SK-N-SH treated with all-trans-retinoic acid at 6 μM for 48 hours (cell line): ENCODE data around the gene SLC2A8.

Experiments used
- BACH2 ChIP-seq: fragments of 250-450 bp; sonication (Bioruptor Pico); IDR thresholded peaks from 2 replicates; pipeline ENCODE4 v1.9.0; 2021; ENCODE audit warnings: mild to moderate bottlenecking, borderline replicate concordance
- CSDC2 ChIP-seq: fragments of 250-450 bp; sonication (Bioruptor Pico); IDR thresholded peaks from 2 replicates; pipeline ENCODE4 v1.5.0; 2020; ENCODE audit warnings: mild to moderate bottlenecking, moderate library complexity
- TCF4 ChIP-seq: fragments of 250-450 bp; sonication (Bioruptor Pico); IDR thresholded peaks from 2 replicates; pipeline ENCODE4 v1.8.0; 2021; ENCODE audit warnings: mild to moderate bottlenecking, moderate library complexity, borderline replicate concordance
- TSHZ2 ChIP-seq: fragments of 250-450 bp; sonication (Bioruptor Pico); IDR thresholded peaks from 2 replicates; pipeline ENCODE4 v1.5.0; 2020; ENCODE audit warnings: mild to moderate bottlenecking, moderate library complexity
- ZFP3 ChIP-seq: fragments of 250-450 bp; sonication (Bioruptor Pico); IDR thresholded peaks from 2 replicates; pipeline ENCODE4 v1.5.0; 2020; ENCODE audit warnings: mild to moderate bottlenecking, moderate library complexity
- ZNF565 ChIP-seq: fragments of 450-650 bp; formaldehyde crosslinking; conservative IDR thresholded peaks from 2 replicates; pipeline ENCODE4 v1.5.0; 2020; ENCODE audit warnings: low read depth, mild to moderate bottlenecking, moderate library complexity

DNA sequence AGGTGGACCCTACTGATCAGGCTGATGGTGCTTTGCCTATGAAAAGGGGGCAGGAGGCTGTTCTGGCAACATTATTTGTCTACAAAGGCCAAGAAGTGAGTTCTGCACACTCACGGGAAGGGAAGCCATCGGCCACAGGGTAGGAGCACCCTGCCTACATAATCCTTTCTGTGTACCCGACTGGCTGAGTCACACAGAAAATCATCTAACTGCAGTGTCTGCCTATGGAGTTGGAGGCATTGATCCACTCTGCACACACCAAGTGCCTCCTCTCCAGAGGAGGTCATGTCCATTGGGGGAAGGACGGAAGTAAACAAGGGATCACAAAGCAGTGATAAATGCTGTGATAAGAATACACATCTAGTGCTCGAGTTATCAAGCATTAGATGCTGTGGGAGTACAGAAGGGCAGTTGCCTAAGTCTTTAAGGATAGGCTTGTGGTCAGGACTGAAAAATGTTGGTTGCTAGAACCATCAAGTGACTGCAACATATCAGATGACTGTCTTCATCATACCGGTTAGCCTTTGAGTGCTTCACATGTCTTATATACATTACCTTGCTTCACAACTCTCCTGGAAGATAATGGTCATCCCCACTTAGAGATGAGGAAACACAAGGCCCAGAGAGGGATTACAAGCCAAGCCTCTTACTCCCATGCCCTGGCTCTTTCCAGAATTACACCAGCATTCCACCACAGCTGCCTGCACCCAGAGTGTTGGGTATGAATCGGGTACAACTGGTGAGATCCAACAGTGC is 1.3 kb upstream of the SLC2A8 start:
- TF ChIP-seq CSDC2 (CRISPR knock-in tag) (no peak), ZFP3 (CRISPR knock-in tag) (no peak), ZNF565 (CRISPR knock-in tag) (no peak), BACH2 (CRISPR knock-in tag) (no peak), TSHZ2 (CRISPR knock-in tag) (no peak), TCF4 (CRISPR knock-in tag) (no peak)
